Stimulated activated CD4-positive, alpha-beta T cell treated with anti-CD3 and anti-CD28 coated beads, Interleukin-2, amount 100 ng/mL, for 4 hours (primary cell): ENCODE results near the gene BOLA1.
"Not testable (repeated sequence)": the region's sequence is repeated elsewhere in the genome, so short reads cannot be mapped to it uniquely, and the experiment has no call there.

Experiments
- DNase-seq: peaks from one replicate; pipeline ENCODE4 v3.0.0-alpha.2; 2020; ENCODE audit warnings: low read depth

The BOLA1 gene, protein sequence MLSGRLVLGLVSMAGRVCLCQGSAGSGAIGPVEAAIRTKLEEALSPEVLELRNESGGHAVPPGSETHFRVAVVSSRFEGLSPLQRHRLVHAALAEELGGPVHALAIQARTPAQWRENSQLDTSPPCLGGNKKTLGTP

DNA sequence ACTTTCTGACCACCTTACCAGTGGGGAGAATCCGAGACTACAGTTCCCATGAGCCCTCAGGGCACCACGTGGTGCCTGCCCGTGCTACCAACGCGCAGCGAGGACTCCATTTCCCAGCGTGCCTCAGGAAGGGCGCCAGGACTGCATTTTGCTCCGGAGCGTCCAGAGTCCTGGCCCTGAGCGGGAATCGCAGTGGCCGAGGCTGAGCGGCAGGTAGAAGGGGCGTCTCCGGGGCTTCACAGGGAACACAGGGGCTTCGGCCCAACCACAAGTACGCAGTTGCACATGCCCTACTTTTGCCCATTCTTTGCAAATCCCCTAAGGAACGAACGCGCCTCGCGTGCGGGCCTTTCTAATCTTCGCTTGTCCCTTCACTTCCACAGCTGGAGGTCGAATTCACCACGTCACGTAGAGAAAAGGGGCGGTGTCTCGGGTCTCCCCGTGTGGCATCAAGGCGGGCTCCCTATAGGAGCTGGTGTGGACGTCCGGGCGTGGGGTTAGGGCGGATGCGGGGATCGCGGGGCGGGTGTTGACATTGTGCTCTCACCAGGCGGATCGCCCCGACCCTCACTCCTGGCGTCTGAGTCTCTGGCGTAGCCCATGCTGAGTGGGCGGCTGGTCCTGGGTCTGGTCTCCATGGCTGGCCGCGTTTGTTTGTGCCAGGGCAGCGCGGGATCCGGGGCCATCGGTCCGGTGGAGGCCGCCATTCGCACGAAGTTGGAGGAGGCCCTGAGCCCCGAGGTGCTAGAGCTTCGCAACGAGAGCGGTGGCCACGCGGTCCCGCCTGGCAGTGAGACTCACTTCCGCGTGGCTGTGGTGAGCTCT lies at the start of gene BOLA1:
Gene BOLA1, plus strand, starts transcription at position 109 of the 825 bp plus-strand sequence. Its CDS starts 492 bp downstream, at position 601.
- peak; percentile 76 for DNase-seq

DNA sequence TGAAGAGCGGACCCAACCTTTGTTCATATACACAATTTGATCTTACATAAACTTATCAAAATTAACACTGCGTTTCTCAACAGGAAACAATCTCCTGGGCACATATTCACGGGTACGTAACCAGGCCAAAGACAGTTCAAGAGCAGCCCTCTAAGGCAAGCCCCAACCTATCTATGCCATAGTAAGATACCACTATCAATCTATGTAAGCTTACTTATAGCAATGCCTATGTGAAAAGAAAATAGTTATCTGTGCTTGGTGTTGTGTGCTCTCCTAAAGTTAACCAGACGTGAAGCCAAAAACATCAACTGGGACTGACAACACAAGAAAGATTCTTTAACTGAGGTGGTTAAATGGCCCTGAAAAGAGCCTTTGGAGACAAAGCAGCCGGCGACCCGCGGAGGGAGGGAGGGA lies 49.4 kb upstream of the BOLA1 start:
- DNase-seq: no peak

DNA sequence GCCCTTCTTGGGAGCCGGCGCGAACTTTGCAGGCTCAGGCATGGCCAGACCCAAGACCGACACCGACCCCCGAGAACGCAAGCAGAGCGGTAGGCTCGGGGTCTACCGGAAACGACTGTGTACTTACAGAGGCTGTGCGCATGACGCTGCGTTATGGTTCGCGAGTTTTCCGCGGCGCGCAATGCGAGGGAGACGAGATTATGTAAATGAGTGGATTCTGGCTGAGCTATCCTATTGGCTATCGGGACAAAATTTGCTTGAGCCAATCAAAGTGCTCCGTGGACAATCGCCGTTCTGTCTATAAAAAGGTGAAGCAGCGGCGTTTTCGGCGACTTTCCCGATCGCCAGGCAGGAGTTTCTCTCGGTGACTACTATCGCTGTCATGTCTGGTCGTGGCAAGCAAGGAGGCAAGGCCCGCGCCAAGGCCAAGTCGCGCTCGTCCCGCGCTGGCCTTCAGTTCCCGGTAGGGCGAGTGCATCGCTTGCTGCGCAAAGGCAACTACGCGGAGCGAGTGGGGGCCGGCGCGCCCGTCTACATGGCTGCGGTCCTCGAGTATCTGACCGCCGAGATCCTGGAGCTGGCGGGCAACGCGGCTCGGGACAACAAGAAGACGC lies 48.5 kb upstream of the BOLA1 start:
- not testable (repeated sequence) for DNase-seq

DNA sequence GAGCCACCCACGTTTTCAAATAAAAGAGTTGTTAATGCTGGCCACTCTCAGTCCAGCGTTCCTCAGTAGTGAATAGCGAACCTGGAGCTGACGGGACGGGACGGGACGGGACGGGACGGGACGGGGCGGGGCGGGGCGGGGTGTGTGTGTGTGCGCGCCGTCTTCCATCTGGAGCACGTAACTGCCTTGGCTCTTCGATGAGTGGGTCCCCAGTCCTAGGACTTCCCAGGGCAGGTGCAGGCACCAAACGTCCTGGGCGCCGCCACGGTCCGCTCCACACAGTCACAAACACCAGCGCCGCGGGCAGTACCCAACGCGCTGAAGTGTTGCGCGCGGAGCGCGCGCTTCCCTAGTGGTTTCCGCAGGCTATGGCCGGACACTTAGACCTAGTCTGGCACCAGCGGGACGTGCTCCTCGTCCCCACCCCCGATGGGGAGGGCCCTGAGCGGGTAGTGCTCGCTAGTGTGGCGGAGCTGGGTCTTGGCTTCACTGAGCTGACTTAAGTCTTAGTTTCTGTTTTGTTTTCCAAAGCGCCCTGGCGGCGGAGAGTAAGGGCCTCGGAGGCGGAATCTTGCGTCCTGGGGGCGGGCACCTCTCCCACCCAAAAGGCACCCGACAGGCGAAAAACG lies 47.7 kb upstream of the BOLA1 start:
- not testable (repeated sequence) for DNase-seq

DNA sequence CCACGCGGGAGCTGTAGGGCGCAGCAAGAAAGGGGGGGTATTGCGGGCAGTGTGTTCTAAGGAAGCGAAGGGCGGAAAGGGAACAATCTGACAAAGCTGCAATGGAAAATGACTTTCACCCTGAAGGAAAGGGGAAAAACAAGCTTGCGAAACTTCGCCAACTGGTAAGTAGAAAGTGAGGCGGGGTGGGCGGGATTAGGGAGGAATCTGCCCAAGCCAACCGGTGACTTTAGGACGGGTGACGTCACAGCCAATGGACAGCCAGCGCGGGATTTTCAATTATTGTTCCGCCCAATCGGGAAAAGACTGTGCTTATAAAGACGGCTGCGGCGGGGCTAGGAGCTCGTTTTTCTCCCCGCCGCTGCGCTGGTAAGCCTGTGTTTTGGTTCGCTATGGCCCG lies 47.1 kb upstream of the BOLA1 start:
- not testable (repeated sequence) for DNase-seq

DNA sequence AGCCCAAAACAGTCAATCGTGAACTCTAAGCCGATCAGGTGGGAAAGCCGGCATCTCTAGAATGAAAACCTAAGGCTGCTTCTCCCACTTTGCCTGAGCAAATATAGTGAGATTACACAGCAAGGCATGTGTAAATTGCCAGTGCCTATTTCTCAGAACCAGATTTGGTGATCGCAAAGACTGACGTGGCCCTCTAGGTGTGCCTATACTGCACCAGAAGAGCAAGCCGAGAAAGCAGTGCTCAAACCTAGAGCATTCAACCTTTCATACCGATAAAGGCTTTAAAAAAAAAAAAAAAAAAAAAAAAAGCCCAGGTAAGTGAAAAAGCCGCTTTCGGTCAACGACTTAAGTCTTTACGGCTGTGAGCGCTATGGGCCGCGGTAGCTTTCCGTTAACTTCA lies 39.1 kb upstream of the BOLA1 start:
- DNase-seq: not testable (repeated sequence)

DNA sequence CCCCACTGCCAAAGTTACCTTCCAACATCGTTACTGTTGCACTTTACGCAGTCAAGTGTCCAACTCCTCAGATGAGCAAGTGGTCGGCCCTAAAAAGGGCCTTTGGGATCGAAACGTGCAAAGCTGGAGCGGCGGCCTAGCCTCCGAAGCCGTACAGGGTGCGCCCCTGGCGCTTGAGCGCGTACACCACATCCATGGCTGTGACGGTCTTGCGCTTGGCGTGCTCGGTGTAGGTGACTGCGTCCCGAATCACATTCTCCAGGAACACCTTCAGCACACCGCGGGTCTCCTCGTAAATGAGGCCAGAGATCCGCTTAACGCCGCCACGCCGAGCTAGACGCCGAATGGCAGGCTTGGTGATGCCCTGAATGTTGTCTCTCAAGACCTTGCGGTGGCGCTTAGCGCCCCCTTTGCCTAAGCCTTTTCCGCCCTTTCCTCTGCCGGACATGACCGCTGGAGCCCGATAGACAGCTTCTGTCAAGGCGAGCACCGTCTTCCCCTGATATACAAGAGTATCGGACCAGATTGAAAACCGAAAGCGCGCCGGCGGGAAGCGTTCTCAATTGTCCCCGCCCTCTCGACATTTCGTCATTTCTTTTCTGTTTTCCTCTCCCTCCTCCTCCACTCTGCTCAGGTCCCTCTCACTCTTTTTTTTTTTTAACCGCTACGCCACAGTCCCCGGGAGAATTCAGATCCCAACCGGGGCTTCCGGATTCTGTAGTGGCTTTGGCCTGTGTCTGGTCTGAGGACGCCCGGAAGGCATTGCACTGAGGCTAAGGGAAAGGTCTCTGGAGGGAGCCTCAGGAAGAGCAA lies 38.5 kb upstream of the BOLA1 start:
- DNase-seq: not testable (repeated sequence)

DNA sequence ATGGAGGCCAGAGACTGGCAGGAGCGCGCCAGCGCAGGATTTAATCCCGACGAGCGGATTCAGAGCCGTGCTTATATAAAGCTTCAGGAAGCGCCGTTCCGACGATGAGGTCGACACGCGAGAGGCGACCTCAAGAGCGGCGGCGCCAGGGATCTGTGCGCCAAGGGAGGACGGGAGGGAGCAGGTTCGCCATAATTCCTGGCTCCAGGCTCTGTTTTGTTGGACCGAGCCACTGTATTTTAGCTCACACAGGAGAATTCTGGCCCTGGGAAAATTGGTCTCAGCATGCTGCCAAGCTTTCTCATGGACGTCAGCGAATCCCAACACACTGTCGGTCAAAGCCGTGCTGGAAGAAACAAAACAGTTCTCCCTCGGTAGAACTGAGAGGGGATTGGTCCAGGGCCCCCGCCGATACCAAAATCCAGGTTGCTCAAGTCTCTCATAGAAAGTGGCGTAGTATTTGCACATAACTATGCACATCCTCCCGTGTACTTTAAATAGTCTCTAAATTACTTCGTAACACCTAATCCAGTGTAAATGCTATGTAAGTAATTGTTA lies 37.8 kb upstream of the BOLA1 start:
- DNase-seq: not testable (repeated sequence)

DNA sequence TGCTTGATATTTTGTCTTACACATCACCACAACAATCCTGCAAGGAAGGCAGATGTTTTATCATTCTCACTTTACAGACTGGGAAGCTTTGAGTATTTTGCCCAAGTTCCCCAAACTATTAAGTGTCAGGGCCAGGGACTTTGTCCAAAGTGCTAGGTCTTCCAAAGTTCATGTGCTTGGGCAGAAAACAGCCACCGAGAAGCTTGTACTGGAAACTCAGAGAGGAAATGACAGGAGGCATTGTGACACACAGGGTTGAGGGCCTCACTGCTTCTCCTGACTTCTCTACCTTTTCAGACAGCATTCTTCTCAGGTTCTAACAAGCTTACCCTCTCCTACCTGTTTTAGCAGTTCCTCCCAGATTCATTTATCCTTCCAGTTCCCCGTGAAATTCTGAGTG lies 32.5 kb upstream of the BOLA1 start:
- not testable (repeated sequence) for DNase-seq

DNA sequence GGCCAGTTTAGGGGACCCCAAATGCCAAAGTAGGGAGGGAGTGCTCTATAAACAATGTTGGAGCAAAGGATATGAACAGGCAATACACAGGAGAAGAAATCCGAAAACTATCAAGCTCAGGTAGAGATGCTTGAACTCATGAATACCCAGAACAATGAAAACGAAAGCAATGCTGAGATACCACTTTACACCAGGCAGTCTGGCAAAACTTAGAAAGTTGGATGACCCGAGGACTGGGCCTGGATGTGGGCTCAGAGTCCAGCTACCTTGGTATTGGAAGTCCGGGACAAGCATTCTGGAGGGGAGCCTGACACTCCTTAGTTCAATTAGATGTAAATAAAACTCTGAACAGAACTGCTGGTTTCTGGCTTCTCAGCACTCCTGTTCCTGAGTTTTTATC lies 26.3 kb upstream of the BOLA1 start:
- not testable (repeated sequence) for DNase-seq

DNA sequence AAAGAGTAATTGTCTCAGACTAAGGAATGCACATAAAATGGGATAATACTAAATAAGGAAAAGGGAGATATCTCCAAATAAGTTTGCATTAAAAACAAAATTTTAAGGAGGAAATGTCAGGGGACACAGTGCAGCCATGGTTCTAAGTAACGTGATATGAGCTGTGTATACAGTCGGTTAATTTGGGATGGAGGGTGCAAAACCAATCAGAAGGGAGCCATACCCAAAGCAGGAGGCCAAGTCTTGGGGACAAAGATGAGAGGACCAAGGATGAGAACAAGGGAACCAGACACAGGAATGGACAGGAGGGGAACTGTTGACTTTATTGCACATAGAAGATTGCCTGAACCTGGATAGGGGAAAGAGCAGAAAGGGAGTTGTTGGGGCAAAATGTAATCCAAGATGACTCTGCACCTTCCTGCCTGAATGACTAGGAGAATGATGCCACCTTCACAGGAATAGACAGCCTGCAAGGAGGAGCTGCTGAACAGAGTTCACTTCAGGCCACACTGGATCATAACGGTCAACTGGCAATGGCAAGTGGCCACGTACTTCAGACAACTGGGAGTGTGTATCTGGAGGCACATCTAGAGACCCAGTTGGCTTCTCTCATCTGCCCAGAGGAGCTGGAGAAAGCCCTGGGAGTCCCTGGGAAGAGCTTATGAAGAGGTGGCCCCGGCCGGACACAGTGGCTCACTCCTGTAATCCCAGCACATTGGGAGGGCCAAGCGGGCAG lies 22.0 kb upstream of the BOLA1 start:
- DNase-seq: no peak

DNA sequence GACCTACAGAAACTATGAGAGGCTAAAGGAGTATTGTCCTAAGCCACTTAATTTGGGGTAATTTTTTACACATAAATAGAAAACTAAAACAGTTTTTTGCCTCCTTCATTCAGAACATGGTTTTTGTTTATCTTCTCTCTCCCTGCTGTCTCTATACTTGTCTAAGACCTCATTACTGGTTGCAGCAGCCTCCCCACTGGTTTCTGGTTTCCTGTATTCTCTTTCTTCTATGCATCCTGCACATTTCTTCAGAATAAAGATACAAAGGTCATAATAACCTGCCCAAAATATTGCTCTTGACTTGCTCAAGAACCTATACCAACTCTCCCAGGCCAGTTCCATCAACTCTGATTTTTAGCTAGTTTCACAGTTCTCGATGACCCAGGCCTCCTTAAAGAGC lies 19.8 kb upstream of the BOLA1 start:
- no peak for DNase-seq

DNA sequence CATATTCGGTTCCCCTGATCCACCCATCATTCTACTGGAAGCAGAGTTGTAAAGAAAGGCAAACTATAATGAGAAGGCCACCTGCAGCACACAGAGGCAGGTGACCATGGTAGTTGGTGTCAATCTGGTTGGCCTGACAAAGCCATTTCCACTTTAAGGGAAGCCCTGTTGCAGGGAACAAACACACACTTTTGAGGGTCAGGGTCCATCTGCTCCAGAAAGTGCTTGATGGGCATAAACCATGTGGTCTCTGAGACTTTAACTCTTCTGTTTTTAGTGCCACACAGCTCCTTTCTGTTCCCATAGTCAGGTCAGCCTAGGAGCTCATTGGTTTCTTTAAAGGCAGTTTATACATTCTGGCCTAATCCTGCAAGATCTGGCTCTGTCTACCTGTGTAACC lies 17.5 kb upstream of the BOLA1 start:
- no peak for DNase-seq

DNA sequence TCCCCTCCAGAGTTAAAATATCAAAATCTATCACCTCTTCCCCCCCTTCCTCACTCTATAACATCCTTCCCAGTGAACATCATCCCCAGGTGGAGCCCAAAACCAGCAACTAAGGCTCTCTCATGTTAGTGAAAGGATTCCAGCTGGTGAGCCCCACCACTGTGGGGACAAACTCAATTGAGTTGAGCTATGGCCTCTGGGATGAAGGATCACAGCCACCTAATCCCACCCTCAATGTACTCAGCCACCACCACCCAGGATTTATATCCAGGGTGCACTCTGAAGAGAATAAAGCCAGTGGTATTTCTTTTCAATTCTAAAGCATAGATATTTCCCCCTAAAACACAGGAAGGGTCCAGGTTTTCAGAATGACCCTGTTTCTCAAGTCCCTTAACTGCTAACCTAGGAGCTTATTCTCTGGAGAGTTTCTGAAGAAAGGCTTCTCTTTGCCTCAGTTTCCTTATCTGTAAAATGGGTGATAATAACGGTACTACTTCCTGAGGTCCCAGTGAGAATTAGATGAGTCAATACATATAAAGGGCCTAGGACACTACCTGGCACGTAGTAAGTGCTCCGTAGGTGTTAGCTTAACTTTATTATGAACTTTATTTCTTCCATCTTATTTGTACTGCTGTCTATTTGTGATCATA lies 15.6 kb upstream of the BOLA1 start:
- no peak for DNase-seq

DNA sequence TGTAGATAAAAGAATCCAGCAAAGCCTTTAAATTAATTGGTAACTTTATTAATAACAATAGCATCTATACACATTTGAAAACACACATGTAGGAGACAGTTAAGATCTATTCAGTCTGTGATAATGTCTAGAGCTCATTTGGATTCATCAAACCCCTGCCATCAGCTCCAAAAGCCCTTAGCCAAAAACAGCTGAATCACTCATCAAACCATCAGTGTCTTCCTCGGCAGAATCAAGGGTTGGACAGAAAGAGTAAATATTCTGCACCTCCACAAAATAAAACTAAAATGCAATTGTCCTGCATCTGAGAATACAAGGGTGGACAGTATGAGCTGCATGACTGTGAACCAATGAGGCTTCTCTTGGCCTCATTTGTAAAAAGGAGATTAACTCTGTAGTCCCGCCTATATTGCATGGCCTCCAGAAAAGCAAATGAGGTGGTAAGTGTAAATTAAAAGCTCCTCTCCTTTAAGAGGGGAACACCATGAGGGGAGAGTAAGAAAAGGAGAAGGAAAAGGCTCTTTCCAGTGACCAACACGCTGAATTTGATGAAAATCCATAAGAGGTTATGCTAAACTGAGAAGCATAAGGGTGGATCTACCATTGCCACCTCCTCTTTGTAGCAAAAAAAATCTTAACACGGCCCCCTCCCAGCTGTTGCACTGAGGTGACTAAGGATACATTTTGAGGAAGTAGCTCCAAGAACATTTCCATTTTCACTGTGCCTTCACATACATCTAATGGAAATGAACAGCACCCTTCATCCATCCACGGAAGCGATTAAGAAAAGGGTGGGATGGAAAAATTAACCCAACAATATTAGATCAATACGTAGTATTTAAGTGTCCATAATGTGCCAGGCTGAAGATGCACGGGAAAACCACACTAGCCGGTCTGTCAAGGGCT lies 14.7 kb upstream of the BOLA1 start:
- no peak for DNase-seq

DNA sequence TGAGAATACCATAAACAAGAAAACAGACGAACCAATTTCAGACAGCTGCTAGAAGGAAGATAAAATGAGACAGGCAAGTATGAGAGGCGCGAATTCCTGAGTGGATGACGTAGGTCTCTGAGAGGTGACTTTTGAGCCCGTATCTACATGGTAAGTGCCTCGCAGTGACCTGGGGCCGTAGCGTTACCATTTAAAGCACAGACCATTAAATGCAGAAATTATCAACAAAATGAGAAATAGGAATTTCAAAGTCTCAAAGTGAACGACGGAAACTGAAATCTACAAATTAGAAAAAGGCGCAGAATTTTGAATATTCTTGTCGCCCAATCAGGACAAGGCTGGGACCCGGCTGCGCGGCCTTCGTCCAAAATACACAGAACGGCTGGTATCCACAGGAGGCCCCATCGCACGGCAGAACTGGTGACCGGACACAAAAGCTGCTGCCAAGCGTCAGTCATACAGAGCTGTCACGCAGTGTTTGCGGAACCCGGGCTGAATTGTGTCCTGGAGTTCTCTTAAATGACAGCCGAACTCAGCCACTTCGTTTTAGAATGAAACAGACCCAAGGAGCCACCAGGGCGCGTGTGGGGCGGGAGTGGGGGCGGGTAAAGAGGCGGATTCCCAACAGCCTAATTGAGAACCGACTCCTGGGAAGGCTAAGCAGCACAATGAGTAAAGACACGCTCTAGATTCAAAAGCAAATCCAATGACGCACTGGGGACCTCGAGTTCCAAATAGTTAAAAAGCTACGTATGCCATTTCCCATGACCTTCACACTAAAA lies 13.8 kb upstream of the BOLA1 start:
- peak; percentile 29 for DNase-seq

DNA sequence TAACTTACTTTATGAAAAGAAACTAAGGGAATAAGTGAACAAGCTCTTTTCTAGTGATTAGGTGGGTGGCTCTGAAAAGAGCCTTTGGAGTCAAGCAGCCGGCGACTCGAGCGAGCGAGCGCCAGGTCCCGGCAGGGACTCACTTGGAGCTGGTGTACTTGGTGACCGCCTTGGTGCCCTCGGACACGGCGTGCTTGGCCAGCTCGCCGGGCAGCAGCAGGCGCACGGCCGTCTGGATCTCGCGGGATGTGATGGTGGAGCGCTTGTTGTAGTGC lies 13.3 kb upstream of the BOLA1 start:
- not testable (repeated sequence) for DNase-seq

DNA sequence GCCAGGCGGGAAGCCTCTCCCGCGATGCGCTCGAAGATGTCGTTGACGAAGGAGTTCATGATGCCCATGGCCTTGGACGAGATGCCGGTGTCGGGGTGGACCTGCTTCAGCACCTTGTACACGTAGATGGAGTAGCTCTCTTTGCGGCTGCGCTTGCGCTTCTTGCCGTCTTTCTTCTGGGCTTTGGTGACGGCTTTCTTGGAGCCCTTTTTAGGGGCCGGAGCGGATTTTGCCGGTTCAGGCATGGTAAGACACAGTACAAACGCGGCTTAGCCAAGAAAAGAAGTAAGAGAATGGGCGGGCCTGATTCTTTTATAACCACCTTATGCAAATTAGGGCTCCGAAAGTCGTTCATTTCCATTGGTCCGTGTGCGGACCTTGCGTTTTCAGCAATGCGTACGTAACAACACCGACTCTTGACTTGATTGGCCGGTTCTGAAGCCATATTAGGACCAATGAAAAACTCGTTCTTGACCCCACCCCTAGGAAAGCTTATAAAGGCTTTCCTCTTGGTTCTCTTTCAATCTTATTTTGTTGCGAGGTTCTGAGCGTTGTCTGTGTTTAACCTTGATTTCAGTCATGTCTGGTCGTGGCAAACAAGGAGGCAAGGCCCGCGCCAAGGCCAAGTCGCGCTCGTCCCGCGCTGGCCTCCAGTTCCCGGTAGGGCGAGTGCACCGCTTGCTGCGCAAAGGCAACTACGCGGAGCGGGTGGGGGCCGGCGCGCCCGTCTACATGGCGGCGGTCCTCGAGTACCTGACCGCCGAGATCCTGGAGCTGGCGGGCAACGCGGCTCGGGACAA lies 12.8 kb upstream of the BOLA1 start:
- DNase-seq: peak; percentile 80
